HL-60/S4 treated with phorbol 12-myristate 13-acetate at 8.2 ng/mL for 4 days and 3 days (cell line): ENCODE data around the gene ARRDC2.
"Not testable (repeated sequence)": the region's sequence is repeated elsewhere in the genome, so short reads cannot be mapped to it uniquely, and the experiment has no call there.

Experiments
- in situ Hi-C: fragments of 300-500 bp; cut with MboI; formaldehyde crosslinking; loops from 2 replicates; pipeline ENCODE4 v1.15.0; 2022; ENCODE audit warnings: low sequenced_read_pairs

Gene ARRDC2

GRCh38 chr19:18014197-18014596, 6.2 kb downstream of the ARRDC2 start:
- in situ Hi-C loops: no loop called here

DNA sequence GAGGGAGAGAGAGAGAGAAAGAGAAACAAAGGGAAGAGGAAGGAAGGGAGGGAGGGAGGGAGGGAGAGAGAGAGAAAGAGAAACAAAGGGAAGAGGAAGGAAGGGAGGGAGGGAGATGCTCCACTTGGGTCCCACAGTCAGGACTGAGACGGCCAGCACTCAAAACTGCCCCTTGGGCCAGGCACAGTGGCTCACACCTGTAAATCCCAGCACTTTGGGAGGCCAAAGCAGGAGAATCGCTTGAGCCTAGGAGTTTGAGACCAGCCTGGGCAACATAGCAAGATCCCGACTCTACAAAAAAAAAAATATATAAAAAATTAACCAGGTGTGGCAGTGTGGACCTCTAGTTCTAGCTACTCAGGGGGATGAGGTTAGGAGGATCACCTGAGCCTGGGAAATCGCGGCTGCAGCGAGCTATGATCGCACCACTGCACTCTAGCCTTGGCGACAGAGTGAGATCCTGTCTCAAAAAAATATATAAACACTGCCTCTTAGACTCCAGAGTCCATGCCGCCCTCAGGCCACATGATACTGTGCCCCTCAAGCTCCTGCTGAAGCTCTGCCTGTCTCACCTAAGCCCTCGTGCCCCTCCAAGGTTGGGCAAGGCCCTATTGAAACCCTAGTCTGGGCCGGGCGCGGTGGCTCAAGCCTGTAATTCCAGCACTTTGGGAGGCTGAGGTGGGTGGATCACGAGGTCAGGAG, 8.4 kb downstream of the ARRDC2 start:
- in situ Hi-C loops: no loop called here

GRCh38 chr19:18017275-18018083, 9.5 kb downstream of the ARRDC2 start:
- in situ Hi-C loops: no loop called here

DNA sequence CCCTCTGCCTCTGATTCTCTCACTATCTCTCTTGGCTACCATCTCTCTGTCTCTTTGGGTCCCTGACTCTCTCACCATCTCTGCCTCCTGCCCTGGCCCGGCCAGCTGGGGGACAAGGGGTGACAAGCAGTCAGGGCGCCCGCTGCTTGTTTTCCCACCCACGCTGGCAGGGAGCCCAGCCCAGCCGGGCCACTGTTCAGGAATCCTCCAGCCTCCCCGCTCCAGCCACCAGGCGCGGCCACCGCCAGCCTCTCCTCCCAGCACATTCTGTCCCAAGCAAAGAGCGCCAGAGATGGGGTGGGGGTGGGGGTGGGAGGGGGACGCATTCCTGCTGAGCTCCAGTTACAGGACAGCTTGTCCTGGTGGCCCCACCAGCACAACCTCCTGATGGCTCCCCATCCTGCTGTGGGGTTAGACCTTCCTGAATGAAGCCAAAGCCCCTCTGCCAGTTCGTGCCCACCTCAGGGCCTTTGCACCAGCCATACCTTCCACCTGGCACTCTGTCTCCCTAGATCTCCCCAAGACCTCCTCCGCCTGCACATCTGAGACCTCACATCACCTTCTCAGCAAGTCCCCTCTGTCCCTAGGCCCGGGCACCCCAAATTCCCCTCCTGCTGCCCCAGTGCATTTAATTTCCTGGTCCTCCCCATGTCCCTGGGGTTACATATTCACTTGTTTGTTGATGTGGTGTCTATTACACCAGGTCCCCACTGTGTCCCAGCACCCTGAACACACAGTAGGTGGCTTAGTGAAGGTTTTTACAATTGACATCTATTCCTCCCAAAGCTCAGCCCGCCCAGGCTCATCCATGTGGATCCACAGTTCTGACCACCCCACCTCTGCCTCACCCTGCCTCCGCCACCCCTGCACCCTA, 12.5 kb downstream of the ARRDC2 start:
- in situ Hi-C loops: no loop called here

- in situ Hi-C loops: no loop called here
Measured at GRCh38 chr19:18021121-18021755, 13.3 kb downstream of the ARRDC2 start.

GRCh38 chr19:18023622-18024251, 15.8 kb downstream of the ARRDC2 start:
- in situ Hi-C loops: no loop called here

DNA sequence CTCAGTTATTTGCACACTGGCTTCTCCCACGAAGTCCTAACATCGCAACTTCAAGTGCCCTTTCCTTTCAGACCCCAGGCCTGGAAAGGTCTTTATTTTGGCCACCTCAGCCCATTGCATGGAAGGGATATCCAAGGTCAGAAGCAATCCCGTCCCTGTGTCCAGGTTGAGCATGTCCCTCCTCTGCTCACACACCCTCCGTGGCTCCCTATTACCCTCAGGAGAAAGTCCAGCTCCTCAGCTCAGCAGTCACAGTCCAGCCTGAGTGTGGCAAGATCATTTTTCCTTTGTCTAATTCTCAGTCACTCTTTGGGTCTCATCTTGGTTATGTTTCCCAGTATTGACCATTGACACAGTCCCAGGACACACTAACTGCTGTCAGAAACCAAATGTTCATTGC, 19.2 kb downstream of the ARRDC2 start:
- in situ Hi-C loops: no loop called here

DNA sequence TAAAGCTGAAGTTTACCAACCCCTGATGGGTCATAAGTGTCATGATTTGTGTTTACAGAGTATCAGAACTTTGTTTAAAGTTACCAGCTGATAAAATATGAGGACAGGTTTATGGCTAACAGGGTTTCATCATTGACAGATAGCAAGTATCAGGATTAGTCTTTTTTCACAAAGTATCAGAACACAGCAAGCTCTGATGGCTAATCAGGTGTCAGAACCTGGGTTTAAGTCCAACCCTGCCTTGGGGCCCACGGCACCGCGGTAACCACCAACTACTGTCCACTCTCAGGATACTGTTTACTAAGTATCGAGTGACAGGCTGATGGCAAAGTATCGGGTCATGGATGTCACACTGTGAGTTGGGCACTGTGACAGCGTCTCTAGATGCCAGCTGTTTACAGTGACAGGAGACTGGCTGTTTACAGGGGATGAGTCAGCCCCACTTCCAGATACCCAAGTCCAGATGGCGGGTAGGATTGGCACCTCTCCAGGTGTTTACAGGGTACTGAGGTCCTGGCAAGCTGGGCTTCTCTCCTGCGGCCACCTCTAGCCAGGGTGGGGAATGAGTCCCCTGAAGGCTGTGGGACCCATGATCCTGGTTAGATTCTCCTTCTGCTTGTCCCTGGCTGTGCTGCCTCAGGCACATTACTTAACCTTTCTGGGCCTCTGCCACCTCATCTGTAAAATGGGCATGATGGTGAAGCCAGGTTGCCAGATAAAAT, 21.8 kb downstream of the ARRDC2 start:
- in situ Hi-C loops: no loop called here

GRCh38 chr19:18031401-18031800, 23.4 kb downstream of the ARRDC2 start:
- in situ Hi-C loops: not testable (repeated sequence)

- in situ Hi-C loops: not testable (repeated sequence)
Measured at GRCh38 chr19:18032102-18032501, 24.1 kb downstream of the ARRDC2 start.

- in situ Hi-C loops: no loop called here
Measured at GRCh38 chr19:18041054-18041453, 33.1 kb downstream of the ARRDC2 start.

DNA sequence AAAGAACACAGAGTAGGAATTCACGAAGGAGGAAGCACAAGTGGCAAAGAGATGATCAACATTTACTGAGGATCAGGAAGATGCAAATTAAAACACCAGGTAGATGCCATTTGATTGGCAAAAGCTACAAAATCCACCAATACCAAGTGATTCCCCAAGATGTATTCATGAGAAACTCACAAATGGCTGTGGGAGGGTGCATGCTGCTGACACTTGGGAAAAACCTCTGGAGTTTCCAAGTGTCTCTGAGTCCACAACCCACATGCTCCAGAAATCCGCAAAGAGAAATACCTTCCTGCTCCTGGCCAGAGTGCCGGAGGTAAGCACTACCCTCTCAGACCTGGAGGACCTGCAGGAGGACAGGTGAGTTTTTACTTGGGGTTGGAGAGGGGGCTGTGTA, 35.7 kb downstream of the ARRDC2 start:
- in situ Hi-C loops: no loop called here

DNA sequence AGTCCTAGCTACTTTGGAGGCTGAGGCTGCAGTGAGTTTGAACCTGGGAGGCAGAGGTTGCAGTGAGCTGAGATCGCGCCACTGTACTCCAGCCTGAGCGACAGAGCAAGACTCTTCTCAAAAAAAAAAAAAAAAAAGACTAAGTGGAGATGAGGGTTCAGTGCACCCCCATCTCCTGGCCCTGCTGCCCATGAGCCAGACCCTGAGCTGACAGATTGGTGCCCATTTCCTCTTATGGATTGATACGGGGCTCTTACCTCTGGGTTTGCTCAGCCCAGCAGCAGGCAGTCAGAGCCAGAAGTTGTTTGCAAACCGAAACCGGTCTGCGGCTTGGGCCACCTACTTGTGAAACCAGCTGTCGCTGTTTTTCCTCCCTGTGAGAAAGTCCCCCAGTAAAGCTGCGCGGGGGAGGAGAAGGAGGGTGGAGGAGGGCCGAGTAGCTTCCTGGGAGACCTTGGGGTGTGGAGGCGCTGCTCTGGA, 36.9 kb downstream of the ARRDC2 start:
- in situ Hi-C loops: no loop called here

- in situ Hi-C loops: no loop called here
Measured at GRCh38 chr19:18045307-18046050, 37.5 kb downstream of the ARRDC2 start.

GRCh38 chr19:18046059-18046718, 38.2 kb downstream of the ARRDC2 start:
- in situ Hi-C loops: no loop called here

GRCh38 chr19:18049385-18049784, 41.4 kb downstream of the ARRDC2 start:
- in situ Hi-C loops: no loop called here

- in situ Hi-C loops: loop anchor here (10.0 kb wide), 1 partner anchor 47 kb away; the partner anchor contains the start of gene ARRDC2
Measured at GRCh38 chr19:18051887-18052286, 43.9 kb downstream of the ARRDC2 start.

- in situ Hi-C loops: loop anchor here (10.0 kb wide), 1 partner anchor 49 kb away; the partner anchor contains the start of gene ARRDC2
Measured at GRCh38 chr19:18053576-18054219, 45.7 kb downstream of the ARRDC2 start.
